Measurements from ENCODE around the gene NSG2.
"Not testable (repeated sequence)": the region's sequence is repeated elsewhere in the genome, so short reads cannot be mapped to it uniquely, and the experiment has no call there.

Gene NSG2

GRCh38 chr5:174045470-174046025 is at the start of gene NSG2:
Gene NSG2 (plus strand): TSS chr5:174045706. CDS start chr5:174046756, 1,050 bp downstream.
- DNase-seq = peak in 1 of 2 experiments; percentile 1

GRCh38 chr5:173997331-173997730 is 48.2 kb upstream of the NSG2 start:
- no peak for DNase-seq

GRCh38 chr5:173998531-173998930 is 47.0 kb upstream of the NSG2 start:
- DNase-seq = no peak

- DNase-seq = no peak
Measured at GRCh38 chr5:174000076-174000475, 45.4 kb upstream of the NSG2 start.

- no peak for DNase-seq
Measured at GRCh38 chr5:174003795-174004194, 41.7 kb upstream of the NSG2 start.

- DNase-seq = no peak
Measured at GRCh38 chr5:174008922-174009321, 36.6 kb upstream of the NSG2 start.

GRCh38 chr5:174010365-174010764 is 35.1 kb upstream of the NSG2 start:
- no peak for DNase-seq

GRCh38 chr5:174011441-174011840 is 34.1 kb upstream of the NSG2 start:
- DNase-seq = no peak

GRCh38 chr5:174020069-174020927 is 25.2 kb upstream of the NSG2 start:
- not testable (repeated sequence) for DNase-seq

- no peak for DNase-seq
Measured at GRCh38 chr5:174020928-174021304, 24.6 kb upstream of the NSG2 start.

- no peak for DNase-seq
Measured at GRCh38 chr5:174022384-174023095, 23.0 kb upstream of the NSG2 start.

GRCh38 chr5:174030286-174030685 is 15.2 kb upstream of the NSG2 start:
- DNase-seq = no peak

GRCh38 chr5:174044466-174045254 is 846 bp upstream of the NSG2 start:
- no peak for DNase-seq

GRCh38 chr5:174046558-174046957 is 1.1 kb downstream of the NSG2 start:
- no peak for DNase-seq

GRCh38 chr5:174047472-174048099 is 2.1 kb downstream of the NSG2 start:
- DNase-seq = no peak

GRCh38 chr5:174052636-174053035 is 7.1 kb downstream of the NSG2 start:
- no peak for DNase-seq

- DNase-seq = no peak
Measured at GRCh38 chr5:174053905-174054304, 8.4 kb downstream of the NSG2 start.

- no peak for DNase-seq
Measured at GRCh38 chr5:174056064-174056847, 10.8 kb downstream of the NSG2 start.

- DNase-seq = no peak
Measured at GRCh38 chr5:174057206-174057605, 11.7 kb downstream of the NSG2 start.

- no peak for DNase-seq
Measured at GRCh38 chr5:174058433-174059122, 13.1 kb downstream of the NSG2 start.

- DNase-seq = no peak
Measured at GRCh38 chr5:174059247-174059646, 13.7 kb downstream of the NSG2 start.
